B cell (primary cell): ENCODE data around the gene GAD1.

Source experiments
- EZH2 ChIP-seq: IDR thresholded peaks from 2 replicates; pipeline ENCODE4 v1.6.1; 2012; ENCODE audit warnings: borderline replicate concordance, low read depth, mild to moderate bottlenecking, moderate library complexity, low read length; ENCODE audit not compliant: insufficient read depth, poor library complexity, severe bottlenecking
- TF ChIP-seq, protein P1 (sequence below): fragments of 200-600 bp; IDR thresholded peaks from one replicate; pipeline ENCODE4 v1.8.0; 2022; ENCODE audit warnings: antibody characterized with exemption, mild to moderate bottlenecking

- TF ChIP-seq, protein P1, sequence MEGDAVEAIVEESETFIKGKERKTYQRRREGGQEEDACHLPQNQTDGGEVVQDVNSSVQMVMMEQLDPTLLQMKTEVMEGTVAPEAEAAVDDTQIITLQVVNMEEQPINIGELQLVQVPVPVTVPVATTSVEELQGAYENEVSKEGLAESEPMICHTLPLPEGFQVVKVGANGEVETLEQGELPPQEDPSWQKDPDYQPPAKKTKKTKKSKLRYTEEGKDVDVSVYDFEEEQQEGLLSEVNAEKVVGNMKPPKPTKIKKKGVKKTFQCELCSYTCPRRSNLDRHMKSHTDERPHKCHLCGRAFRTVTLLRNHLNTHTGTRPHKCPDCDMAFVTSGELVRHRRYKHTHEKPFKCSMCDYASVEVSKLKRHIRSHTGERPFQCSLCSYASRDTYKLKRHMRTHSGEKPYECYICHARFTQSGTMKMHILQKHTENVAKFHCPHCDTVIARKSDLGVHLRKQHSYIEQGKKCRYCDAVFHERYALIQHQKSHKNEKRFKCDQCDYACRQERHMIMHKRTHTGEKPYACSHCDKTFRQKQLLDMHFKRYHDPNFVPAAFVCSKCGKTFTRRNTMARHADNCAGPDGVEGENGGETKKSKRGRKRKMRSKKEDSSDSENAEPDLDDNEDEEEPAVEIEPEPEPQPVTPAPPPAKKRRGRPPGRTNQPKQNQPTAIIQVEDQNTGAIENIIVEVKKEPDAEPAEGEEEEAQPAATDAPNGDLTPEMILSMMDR = no peak
- no peak for TF ChIP-seq EZH2
Measured at GRCh38 chr2:170847716-170848115, 31.0 kb downstream of the GAD1 start.
